HepG2 (cell line): ENCODE results near the gene UNG. TPM values are rescaled to one million over a fixed set of nuclear protein-coding genes. Genes with fewer than 3 reads are reported as not detected.
A peak's percentile ranks its signal among the peaks of the same experiment; 100 is the strongest.

Experiments used
- ETV5 ChIP-seq: IDR thresholded peaks from 2 replicates; pipeline ENCODE4 v1.6.1; 2018; ENCODE audit warnings: missing biosample characterization, missing genetic modification reagents, inconsistent platforms, borderline replicate concordance
- JUNB ChIP-seq: sonication (generic); formaldehyde crosslinking; IDR thresholded peaks from 2 replicates; pipeline ENCODE4 v1.8.0; 2022; ENCODE audit warnings: missing genetic modification reagents, mild to moderate bottlenecking, borderline replicate concordance
- KMT2A ChIP-seq: sonication (generic); formaldehyde crosslinking; IDR thresholded peaks from 2 replicates; pipeline ENCODE4 v1.4.0; 2020; ENCODE audit warnings: missing genetic modification reagents
- MBD4 ChIP-seq: IDR thresholded peaks from 2 replicates; pipeline ENCODE4 v1.6.1; 2012; ENCODE audit warnings: low read length, inconsistent platforms, borderline replicate concordance
- POLR2A ChIP-seq, 2 experiments: IDR thresholded peaks; 2 replicates each; pipeline ENCODE4 v1.6.1; 2011; ENCODE audit warnings: low read depth in 2 of 2, low read length in 2 of 2, mild to moderate bottlenecking in 1 of 2, moderate library complexity in 1 of 2; ENCODE audit not compliant: insufficient read depth in 1 of 2
- RBFOX2 ChIP-seq: fragments of 200-400 bp; formaldehyde crosslinking; IDR thresholded peaks from 2 replicates; pipeline ENCODE4 v1.6.1; 2017; ENCODE audit warnings: low read depth, mild to moderate bottlenecking, low read length
- SPEN ChIP-seq: sonication (generic); formaldehyde crosslinking; IDR thresholded peaks from 2 replicates; pipeline ENCODE4 v1.5.1; 2020; ENCODE audit warnings: low read depth, mild to moderate bottlenecking, missing genetic modification reagents
- TCF12 ChIP-seq, 2 experiments: fragments of 450-650 bp in 1 of 2; sonication (generic) in 1 of 2; formaldehyde crosslinking in 1 of 2; IDR thresholded peaks; 2 replicates each; pipeline versions ENCODE4 v1.6.1 to v1.8.0; 2017 to 2022; ENCODE audit warnings: antibody characterized with exemption in 1 of 2, mild to moderate bottlenecking in 1 of 2, missing genetic modification reagents in 1 of 2, moderate library complexity in 1 of 2
- ZIK1 ChIP-seq: sonication (generic); formaldehyde crosslinking; IDR thresholded peaks from 2 replicates; pipeline ENCODE4 v1.5.0; 2020; ENCODE audit warnings: mild to moderate bottlenecking, low read depth, missing genetic modification reagents, borderline replicate concordance
- ZNF34 ChIP-seq: sonication (generic); formaldehyde crosslinking; IDR thresholded peaks from 2 replicates; pipeline ENCODE4 v1.4.0; 2020; ENCODE audit warnings: mild to moderate bottlenecking, missing genetic modification reagents, borderline replicate concordance
- ZNF546 ChIP-seq: sonication (generic); formaldehyde crosslinking; conservative IDR thresholded peaks from 2 replicates; pipeline ENCODE4 v1.8.1; 2023; ENCODE audit warnings: mild to moderate bottlenecking, missing genetic modification reagents
- ZNF879 ChIP-seq: sonication (generic); formaldehyde crosslinking; IDR thresholded peaks from 2 replicates; pipeline ENCODE4 v1.8.1; 2023; ENCODE audit warnings: missing genetic modification reagents
- polyA plus RNA-seq, 8 experiments: library from polyadenylated mRNA; depleted of rRNA in 3 of 8; stranded (reverse) in 7 of 8; unstranded in 1 of 8; fragments of >200 nt; fragmentation: Illumina TruSeq in 4 of 8; extraction: Trizol in 4 of 8; gene quantifications; 2 replicates each; pipeline versions ENCODE4 v1.2.1 to v1.2.3, GENCODE V29; 2011 to 2016; ENCODE audit warnings: low read depth in 4 of 8, missing spikeins in 1 of 8, mixed read lengths in 1 of 8; ENCODE audit not compliant: insufficient read depth in 1 of 8
- total RNA-seq, 5 experiments: library from RNA; depleted of rRNA; stranded (reverse); fragments of >200 nt; fragmentation: Illumina TruSeq; extraction: Trizol; gene quantifications; 2 replicates each; pipeline ENCODE4 v1.2.3, GENCODE V29; 2016; ENCODE audit warnings: low read depth in 1 of 5
- TF ChIP-seq, protein P1 (sequence below): IDR thresholded peaks from 2 replicates; pipeline ENCODE4 v1.4.0; 2020; ENCODE audit warnings: mild to moderate bottlenecking, missing genetic modification reagents
- TF ChIP-seq, protein P2 (sequence below): sonication (generic); formaldehyde crosslinking; IDR thresholded peaks from 2 replicates; pipeline ENCODE4 v1.4.0; 2020; ENCODE audit warnings: missing genetic modification reagents, borderline replicate concordance
- TF ChIP-seq, protein P3 (sequence below): IDR thresholded peaks from 2 replicates; pipeline ENCODE4 v1.6.1; 2016; ENCODE audit warnings: missing compliant biosample characterization, missing genetic modification reagents, borderline replicate concordance
- TF ChIP-seq, protein P4 (sequence below): sonication (generic); formaldehyde crosslinking; conservative IDR thresholded peaks from 2 replicates; pipeline ENCODE4 v1.8.1; 2023; ENCODE audit warnings: missing genetic modification reagents

Gene UNG
- total and polyA plus RNA-seq, 2 of the 13 experiments (the other 11 are each of a cell fraction or from before 2014, with no cell fraction given) = 23.3 to 114 TPM

DNA sequence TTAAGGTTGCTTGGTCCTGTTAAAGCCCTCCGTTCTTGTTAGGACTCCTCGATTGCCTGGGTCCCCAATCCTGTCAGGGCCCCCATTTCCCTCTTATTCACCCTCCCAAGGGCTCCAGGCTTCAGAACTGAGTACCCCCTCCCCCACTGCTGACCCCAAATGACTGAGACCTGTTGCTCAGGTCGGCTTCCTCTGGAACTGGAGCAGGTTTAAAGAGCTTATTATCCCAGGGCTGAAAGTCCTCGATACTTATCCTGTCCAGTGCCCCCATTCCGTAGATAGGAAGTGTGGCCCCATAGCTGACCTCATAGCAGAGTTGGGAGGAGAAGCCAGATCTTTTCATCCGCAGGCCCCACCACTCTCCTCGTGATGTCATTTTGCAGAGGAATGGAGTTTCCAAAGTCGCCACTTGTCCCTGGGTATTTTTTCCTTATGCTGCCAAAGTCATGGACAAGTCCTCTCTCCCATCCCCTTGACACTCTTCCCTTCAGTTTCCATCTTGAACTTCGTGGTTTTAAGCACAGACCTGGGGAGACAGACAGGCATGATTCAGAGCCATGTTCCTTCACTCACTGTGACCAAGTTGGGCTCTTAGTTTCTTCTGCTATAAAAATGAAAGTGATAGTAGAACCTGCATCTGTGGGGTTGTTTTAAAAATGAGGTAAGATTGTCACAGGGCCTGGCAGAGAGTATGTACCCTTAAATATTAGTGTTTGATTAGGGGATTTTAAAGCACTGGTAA, 43.8 kb upstream of the UNG start (continued):
- TF ChIP-seq, protein P1, sequence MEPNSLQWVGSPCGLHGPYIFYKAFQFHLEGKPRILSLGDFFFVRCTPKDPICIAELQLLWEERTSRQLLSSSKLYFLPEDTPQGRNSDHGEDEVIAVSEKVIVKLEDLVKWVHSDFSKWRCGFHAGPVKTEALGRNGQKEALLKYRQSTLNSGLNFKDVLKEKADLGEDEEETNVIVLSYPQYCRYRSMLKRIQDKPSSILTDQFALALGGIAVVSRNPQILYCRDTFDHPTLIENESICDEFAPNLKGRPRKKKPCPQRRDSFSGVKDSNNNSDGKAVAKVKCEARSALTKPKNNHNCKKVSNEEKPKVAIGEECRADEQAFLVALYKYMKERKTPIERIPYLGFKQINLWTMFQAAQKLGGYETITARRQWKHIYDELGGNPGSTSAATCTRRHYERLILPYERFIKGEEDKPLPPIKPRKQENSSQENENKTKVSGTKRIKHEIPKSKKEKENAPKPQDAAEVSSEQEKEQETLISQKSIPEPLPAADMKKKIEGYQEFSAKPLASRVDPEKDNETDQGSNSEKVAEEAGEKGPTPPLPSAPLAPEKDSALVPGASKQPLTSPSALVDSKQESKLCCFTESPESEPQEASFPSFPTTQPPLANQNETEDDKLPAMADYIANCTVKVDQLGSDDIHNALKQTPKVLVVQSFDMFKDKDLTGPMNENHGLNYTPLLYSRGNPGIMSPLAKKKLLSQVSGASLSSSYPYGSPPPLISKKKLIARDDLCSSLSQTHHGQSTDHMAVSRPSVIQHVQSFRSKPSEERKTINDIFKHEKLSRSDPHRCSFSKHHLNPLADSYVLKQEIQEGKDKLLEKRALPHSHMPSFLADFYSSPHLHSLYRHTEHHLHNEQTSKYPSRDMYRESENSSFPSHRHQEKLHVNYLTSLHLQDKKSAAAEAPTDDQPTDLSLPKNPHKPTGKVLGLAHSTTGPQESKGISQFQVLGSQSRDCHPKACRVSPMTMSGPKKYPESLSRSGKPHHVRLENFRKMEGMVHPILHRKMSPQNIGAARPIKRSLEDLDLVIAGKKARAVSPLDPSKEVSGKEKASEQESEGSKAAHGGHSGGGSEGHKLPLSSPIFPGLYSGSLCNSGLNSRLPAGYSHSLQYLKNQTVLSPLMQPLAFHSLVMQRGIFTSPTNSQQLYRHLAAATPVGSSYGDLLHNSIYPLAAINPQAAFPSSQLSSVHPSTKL (CRISPR knock-in tag) = 0 out of 2 replicates have a peak, but pooled peaks have one; percentile 7
- TF ChIP-seq MBD4 (no peak), TCF12 (IDR thresholded peaks at IDR 0.05) (no peak), TCF12 (CRISPR knock-in tag; IDR thresholded peaks at IDR 0.05) (0 out of 2 replicates have a peak, but pooled peaks have one; percentile 10), ZNF546 (CRISPR knock-in tag) (no peak), JUNB (CRISPR knock-in tag) (no peak), SPEN (no peak), ETV5 (CRISPR knock-in tag) (no peak), KMT2A (peak; percentile 20; the same call in 1 of the 2 replicates), ZIK1 (CRISPR knock-in tag) (no peak), POLR2A (IDR thresholded peaks at IDR 0.05; ENCODE audit: insufficient read depth in 1 of 2, low read depth in 2 of 2, low read length in 2 of 2) (0 out of 4 replicates have a peak, but pooled peaks of 1 of the 2 experiments have one; percentile 40), RBFOX2 (no peak), ZNF34 (no peak), ZNF879 (CRISPR knock-in tag) (no peak)
- TF ChIP-seq, protein P2, sequence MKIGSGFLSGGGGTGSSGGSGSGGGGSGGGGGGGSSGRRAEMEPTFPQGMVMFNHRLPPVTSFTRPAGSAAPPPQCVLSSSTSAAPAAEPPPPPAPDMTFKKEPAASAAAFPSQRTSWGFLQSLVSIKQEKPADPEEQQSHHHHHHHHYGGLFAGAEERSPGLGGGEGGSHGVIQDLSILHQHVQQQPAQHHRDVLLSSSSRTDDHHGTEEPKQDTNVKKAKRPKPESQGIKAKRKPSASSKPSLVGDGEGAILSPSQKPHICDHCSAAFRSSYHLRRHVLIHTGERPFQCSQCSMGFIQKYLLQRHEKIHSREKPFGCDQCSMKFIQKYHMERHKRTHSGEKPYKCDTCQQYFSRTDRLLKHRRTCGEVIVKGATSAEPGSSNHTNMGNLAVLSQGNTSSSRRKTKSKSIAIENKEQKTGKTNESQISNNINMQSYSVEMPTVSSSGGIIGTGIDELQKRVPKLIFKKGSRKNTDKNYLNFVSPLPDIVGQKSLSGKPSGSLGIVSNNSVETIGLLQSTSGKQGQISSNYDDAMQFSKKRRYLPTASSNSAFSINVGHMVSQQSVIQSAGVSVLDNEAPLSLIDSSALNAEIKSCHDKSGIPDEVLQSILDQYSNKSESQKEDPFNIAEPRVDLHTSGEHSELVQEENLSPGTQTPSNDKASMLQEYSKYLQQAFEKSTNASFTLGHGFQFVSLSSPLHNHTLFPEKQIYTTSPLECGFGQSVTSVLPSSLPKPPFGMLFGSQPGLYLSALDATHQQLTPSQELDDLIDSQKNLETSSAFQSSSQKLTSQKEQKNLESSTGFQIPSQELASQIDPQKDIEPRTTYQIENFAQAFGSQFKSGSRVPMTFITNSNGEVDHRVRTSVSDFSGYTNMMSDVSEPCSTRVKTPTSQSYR (CRISPR knock-in tag) = peak; percentile 75; the same call in 1 of the 2 replicates
- TF ChIP-seq, protein P3, sequence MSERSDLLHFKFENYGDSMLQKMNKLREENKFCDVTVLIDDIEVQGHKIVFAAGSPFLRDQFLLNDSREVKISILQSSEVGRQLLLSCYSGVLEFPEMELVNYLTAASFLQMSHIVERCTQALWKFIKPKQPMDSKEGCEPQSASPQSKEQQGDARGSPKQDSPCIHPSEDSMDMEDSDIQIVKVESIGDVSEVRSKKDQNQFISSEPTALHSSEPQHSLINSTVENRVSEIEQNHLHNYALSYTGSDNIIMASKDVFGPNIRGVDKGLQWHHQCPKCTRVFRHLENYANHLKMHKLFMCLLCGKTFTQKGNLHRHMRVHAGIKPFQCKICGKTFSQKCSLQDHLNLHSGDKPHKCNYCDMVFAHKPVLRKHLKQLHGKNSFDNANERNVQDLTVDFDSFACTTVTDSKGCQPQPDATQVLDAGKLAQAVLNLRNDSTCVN (CRISPR knock-in tag) = no peak
- TF ChIP-seq, protein P4, sequence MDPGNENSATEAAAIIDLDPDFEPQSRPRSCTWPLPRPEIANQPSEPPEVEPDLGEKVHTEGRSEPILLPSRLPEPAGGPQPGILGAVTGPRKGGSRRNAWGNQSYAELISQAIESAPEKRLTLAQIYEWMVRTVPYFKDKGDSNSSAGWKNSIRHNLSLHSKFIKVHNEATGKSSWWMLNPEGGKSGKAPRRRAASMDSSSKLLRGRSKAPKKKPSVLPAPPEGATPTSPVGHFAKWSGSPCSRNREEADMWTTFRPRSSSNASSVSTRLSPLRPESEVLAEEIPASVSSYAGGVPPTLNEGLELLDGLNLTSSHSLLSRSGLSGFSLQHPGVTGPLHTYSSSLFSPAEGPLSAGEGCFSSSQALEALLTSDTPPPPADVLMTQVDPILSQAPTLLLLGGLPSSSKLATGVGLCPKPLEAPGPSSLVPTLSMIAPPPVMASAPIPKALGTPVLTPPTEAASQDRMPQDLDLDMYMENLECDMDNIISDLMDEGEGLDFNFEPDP (CRISPR knock-in tag) = 0 out of 2 replicates have a peak, but pooled peaks have one; percentile 48
